ENCODE measurements around the gene IGFL2.

DNA sequence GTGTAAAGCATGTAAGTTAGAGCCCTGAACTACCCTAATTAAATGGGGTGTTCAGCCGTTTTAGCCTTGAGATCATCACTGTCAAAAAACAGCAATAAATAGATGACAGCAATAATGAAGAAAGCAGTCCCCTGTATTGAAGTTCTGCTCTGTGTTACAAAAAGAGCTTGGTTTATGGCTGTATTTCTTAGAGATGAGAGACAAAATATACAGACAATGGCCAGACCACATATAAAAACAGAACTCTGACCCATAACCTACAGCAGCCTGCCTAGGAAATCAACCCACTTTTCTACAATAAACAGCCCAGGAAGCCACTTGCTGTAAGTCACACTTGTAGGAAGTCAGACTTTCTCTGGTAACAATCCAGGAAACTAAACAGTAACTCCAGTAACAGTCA is 34.3 kb upstream of the IGFL2 start:
- TF ChIP-seq RAD21 (IDR thresholded peaks at IDR 0.05; ENCODE audit: insufficient read depth, low read depth, low read length), result no peak
- no peak for TF ChIP-seq HDGF (IDR thresholded peaks at IDR 0.05)
- TF ChIP-seq, protein P1, sequence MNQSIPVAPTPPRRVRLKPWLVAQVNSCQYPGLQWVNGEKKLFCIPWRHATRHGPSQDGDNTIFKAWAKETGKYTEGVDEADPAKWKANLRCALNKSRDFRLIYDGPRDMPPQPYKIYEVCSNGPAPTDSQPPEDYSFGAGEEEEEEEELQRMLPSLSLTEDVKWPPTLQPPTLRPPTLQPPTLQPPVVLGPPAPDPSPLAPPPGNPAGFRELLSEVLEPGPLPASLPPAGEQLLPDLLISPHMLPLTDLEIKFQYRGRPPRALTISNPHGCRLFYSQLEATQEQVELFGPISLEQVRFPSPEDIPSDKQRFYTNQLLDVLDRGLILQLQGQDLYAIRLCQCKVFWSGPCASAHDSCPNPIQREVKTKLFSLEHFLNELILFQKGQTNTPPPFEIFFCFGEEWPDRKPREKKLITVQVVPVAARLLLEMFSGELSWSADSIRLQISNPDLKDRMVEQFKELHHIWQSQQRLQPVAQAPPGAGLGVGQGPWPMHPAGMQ (IDR thresholded peaks at IDR 0.05; ENCODE audit: borderline replicate concordance), result no peak
- TF ChIP-seq RELA (IDR thresholded peaks at IDR 0.05; ENCODE audit: borderline replicate concordance, partially characterized antibody), result no peak
- no peak for TF ChIP-seq TBL1XR1 (IDR thresholded peaks at IDR 0.05; ENCODE audit: low read depth, low read length)
- TF ChIP-seq, protein P2, sequence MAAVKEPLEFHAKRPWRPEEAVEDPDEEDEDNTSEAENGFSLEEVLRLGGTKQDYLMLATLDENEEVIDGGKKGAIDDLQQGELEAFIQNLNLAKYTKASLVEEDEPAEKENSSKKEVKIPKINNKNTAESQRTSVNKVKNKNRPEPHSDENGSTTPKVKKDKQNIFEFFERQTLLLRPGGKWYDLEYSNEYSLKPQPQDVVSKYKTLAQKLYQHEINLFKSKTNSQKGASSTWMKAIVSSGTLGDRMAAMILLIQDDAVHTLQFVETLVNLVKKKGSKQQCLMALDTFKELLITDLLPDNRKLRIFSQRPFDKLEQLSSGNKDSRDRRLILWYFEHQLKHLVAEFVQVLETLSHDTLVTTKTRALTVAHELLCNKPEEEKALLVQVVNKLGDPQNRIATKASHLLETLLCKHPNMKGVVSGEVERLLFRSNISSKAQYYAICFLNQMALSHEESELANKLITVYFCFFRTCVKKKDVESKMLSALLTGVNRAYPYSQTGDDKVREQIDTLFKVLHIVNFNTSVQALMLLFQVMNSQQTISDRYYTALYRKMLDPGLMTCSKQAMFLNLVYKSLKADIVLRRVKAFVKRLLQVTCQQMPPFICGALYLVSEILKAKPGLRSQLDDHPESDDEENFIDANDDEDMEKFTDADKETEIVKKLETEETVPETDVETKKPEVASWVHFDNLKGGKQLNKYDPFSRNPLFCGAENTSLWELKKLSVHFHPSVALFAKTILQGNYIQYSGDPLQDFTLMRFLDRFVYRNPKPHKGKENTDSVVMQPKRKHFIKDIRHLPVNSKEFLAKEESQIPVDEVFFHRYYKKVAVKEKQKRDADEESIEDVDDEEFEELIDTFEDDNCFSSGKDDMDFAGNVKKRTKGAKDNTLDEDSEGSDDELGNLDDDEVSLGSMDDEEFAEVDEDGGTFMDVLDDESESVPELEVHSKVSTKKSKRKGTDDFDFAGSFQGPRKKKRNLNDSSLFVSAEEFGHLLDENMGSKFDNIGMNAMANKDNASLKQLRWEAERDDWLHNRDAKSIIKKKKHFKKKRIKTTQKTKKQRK (IDR thresholded peaks at IDR 0.05; ENCODE audit: low read depth, low read length), result no peak
- TF ChIP-seq, protein P3, sequence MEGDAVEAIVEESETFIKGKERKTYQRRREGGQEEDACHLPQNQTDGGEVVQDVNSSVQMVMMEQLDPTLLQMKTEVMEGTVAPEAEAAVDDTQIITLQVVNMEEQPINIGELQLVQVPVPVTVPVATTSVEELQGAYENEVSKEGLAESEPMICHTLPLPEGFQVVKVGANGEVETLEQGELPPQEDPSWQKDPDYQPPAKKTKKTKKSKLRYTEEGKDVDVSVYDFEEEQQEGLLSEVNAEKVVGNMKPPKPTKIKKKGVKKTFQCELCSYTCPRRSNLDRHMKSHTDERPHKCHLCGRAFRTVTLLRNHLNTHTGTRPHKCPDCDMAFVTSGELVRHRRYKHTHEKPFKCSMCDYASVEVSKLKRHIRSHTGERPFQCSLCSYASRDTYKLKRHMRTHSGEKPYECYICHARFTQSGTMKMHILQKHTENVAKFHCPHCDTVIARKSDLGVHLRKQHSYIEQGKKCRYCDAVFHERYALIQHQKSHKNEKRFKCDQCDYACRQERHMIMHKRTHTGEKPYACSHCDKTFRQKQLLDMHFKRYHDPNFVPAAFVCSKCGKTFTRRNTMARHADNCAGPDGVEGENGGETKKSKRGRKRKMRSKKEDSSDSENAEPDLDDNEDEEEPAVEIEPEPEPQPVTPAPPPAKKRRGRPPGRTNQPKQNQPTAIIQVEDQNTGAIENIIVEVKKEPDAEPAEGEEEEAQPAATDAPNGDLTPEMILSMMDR (IDR thresholded peaks at IDR 0.05 in 2 of 3, conservative IDR thresholded peaks at IDR 0.05 in 1 of 3; ENCODE audit: control insufficient read depth in 2 of 3, extremely low read depth in 1 of 3, insufficient read depth in 1 of 3, low read depth in 3 of 3, low read length in 3 of 3), result no peak
